ENCODE measurements around the gene PRODH2. TPM values are rescaled to one million over a fixed set of nuclear protein-coding genes. Genes with fewer than 3 reads are reported as not detected.

The PRODH2 gene
- total RNA-seq, 2 donors from 2014 or later: not detected

DNA sequence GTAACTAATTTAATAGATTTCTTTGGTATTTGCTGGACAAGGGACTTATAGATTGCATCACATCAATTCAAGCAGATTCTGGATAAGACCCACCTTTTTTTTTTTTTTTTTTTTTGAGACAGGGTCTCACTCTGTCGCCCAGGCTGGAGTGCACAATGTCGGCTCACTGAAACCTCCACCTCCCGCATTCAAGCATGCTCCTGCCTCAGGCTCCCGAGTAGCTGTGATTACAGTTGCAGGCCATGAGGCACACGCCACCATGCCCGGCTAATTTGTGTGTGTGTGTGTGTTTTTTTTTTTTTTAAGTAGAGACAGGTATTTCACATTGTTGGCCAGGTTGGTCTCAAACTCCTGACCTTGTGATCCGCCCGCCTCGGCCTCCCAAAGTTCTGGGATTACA, 4.2 kb upstream of the PRODH2 start:
- Histone ChIP-seq H3K4me3 (no peak overlapping the region), H3K27ac (no peak overlapping the region), H3K9me3 (no peaks in the 10 kb centered on the region), H3K4me1 (replicated peaks) (no peaks in the 10 kb centered on the region), H3K36me3 (no peaks in the 10 kb centered on the region), H3K27me3 (replicated peaks; ENCODE audit: insufficient read depth) (no peaks in the 10 kb centered on the region)
- no peak for DNase-seq (ENCODE audit: low spot score)
- TF ChIP-seq POLR2AphosphoS5 (IDR thresholded peaks at IDR 0.05) (no peak), POLR2A (IDR thresholded peaks at IDR 0.05) (no peak)
- TF ChIP-seq, protein P1, sequence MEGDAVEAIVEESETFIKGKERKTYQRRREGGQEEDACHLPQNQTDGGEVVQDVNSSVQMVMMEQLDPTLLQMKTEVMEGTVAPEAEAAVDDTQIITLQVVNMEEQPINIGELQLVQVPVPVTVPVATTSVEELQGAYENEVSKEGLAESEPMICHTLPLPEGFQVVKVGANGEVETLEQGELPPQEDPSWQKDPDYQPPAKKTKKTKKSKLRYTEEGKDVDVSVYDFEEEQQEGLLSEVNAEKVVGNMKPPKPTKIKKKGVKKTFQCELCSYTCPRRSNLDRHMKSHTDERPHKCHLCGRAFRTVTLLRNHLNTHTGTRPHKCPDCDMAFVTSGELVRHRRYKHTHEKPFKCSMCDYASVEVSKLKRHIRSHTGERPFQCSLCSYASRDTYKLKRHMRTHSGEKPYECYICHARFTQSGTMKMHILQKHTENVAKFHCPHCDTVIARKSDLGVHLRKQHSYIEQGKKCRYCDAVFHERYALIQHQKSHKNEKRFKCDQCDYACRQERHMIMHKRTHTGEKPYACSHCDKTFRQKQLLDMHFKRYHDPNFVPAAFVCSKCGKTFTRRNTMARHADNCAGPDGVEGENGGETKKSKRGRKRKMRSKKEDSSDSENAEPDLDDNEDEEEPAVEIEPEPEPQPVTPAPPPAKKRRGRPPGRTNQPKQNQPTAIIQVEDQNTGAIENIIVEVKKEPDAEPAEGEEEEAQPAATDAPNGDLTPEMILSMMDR (IDR thresholded peaks at IDR 0.05): no peak
- intact Hi-C loops (cut with DNase I): no loop called here
- WGBS: 79% methylated on average over 9 of the region's 9 CpGs

DNA sequence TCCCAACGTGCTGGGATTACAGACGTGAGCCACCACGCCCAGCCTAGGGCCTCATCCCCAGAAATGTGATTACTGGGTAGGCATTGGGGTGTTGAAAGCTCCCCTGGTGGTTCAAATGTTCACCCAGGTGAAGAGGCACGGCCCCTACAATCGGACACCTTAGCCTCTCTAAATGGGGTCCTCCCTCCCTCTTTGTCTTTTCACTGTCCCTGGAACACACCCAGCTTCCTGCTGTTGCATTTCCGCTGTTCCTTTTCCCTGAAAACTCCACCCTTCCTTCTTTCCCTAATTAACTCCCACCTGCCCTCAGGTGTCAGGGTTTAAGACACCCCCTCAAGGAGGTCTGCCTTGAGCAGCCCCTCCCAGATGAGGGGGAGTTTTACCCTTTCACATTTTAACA, 3.6 kb upstream of the PRODH2 start:
- TF ChIP-seq POLR2A (IDR thresholded peaks at IDR 0.05): no peak
- no peak for TF ChIP-seq POLR2AphosphoS5 (IDR thresholded peaks at IDR 0.05)
- TF ChIP-seq, protein P1 (IDR thresholded peaks at IDR 0.05): no peak
- Histone ChIP-seq H3K36me3 (no peaks in the 10 kb centered on the region), H3K27ac (no peak overlapping the region), H3K9me3 (no peaks in the 10 kb centered on the region), H3K27me3 (replicated peaks; ENCODE audit: insufficient read depth) (no peaks in the 10 kb centered on the region), H3K4me3 (no peak overlapping the region), H3K4me1 (replicated peaks) (no peaks in the 10 kb centered on the region)
- 15% methylated on average over 6 of the region's 6 CpGs for WGBS
- DNase-seq (ENCODE audit: low spot score): no peak
- intact Hi-C loops (cut with DNase I): no loop called here

DNA sequence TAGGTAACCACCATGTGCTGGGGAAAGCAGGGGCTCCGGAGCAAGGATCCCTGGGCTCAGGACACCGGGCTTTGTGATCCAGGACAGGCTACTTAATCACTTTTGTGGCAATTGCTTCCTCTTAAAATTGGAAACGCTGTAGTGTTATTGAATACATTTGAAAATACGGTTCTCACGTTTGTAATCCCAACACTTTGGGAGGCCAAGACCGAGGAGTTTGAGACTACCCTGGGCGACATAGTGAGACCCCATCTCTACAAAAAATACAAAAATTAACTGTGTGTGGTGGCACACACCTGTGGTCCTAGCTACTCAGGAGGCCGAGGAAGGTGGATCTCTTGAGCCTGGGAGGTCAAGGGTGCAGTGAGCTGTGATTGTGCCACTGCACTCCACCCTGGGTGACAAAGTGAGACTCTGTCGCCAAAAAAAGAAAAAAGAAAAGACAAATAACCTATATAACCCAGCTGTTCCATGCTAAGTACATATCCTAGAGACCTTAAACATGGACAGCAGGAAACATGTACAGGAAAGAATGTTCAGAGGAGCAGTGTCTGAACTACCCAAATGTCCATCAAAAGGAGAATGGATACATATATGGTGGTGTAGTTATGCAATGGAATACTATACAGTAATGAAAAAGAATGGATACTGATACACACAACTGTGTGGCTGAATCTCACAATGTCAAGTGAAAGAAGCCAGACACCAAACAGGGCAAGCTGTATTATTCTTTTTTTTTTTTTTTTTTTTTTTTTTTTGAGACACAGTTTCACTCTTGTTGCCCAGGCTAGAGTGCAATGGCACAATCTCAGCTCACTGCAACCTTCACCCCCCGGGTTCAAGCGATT, 622 bp upstream of the PRODH2 start:
- Histone ChIP-seq H3K9me3 (no peaks in the 10 kb centered on the region), H3K27me3 (replicated peaks; ENCODE audit: insufficient read depth) (no peaks in the 10 kb centered on the region), H3K27ac (no peak overlapping the region), H3K36me3 (no peaks in the 10 kb centered on the region), H3K4me1 (replicated peaks) (no peaks in the 10 kb centered on the region), H3K4me3 (no peak overlapping the region)
- DNase-seq (ENCODE audit: low spot score): no peak
- WGBS: 88% methylated on average over 11 of the region's 11 CpGs
- TF ChIP-seq POLR2A (IDR thresholded peaks at IDR 0.05) (no peak), POLR2AphosphoS5 (IDR thresholded peaks at IDR 0.05) (no peak)
- TF ChIP-seq, protein P1 (IDR thresholded peaks at IDR 0.05): no peak
- intact Hi-C loops (cut with DNase I): no loop called here

DNA sequence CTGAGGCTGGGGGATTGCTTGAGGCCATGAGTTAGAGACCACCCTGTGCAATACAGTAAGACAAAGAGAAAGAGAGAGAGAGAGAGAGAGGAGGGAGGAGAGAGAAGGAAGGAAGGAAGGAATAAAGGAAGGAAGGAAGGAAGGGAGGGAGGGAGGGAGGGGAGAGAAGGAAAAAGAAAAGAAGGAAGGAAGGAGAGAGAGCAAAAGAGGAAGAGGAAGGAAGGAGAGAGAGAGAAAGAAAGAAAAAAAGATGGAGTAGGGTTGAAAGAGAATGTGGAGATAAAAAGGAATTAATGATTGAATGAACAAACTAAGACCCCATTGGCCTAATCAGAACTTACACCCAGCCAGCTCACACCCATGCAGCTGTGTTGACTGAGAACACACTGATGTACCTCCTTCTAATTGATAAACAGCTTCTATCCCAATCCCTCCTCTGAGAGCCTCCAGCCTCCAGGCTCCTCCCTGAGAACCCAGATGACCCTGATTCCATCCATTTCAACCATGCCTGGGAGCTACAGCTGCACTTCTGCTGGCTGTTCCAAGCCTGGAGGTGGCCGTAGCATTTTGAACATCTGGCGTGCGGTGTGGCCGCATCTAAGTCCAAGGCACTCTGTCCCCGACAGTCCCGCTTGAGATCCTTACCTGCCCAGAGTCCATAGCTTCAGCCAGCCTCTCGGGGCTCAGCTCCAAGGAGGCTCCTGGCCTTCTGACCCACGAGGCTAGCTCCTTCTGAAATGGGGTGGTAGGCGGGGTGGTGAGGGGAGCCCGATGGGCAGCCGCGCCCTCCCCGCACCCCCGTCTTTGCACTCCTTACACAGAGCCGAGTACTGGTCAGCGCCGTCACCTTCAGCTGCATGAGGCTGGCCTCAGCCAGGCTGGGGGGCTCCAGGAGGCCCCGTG, 1.1 kb downstream of the PRODH2 start:
- TF ChIP-seq, protein P1 (IDR thresholded peaks at IDR 0.05): no peak
- WGBS: 74% methylated on average over 16 of the region's 18 CpGs
- intact Hi-C loops (cut with DNase I): no loop called here

More for the DNA sequence above, 1.1 kb downstream of the PRODH2 start:
- DNase-seq (ENCODE audit: low spot score): no peak
- Histone ChIP-seq H3K9me3 (no peaks in the 10 kb centered on the region), H3K4me1 (replicated peaks) (no peaks in the 10 kb centered on the region), H3K36me3 (no peaks in the 10 kb centered on the region), H3K27ac (no peak overlapping the region), H3K27me3 (replicated peaks; ENCODE audit: insufficient read depth) (no peaks in the 10 kb centered on the region), H3K4me3 (no peak overlapping the region)

Data from prostate gland (tissue), 2 donors.